Stomach (tissue), 9 donors: ENCODE measurements around the gene NCAPH2. TPM values are rescaled to one million over a fixed set of nuclear protein-coding genes. Genes with fewer than 3 reads are reported as not detected.

Source experiments
- DNase-seq, 2 donors: peaks; one replicate each; pipeline versions ENCODE4 v3.0.0 to v3.0.0-alpha.2; 2013 to 2019
- H3K27ac ChIP-seq, 5 donors: fragments of 200-600 bp in 4 of 5; sonication (generic) in 4 of 5; one replicate each; pipeline ENCODE4 v1.5.1; 2013 to 2019; ENCODE audit warnings: mild to moderate bottlenecking in 1 of 5, moderate library complexity in 1 of 5
- H3K27me3 ChIP-seq, 3 donors: fragments of 200-600 bp; sonication (generic); one replicate each; pipeline ENCODE4 v1.5.1; 2017 to 2019; ENCODE audit warnings: mixed run types in 1 of 3
- H3K36me3 ChIP-seq, 4 donors: fragments of 200-600 bp; sonication (generic); 1 replicate in 3 of 4; 2 replicates in 1 of 4; pipeline ENCODE4 v1.5.1; 2016 to 2019
- H3K4me1 ChIP-seq, 4 donors: fragments of 200-600 bp; sonication (generic); one replicate each; pipeline ENCODE4 v1.5.1; 2016 to 2019
- H3K4me3 ChIP-seq, 4 donors: fragments of 200-600 bp; sonication (generic) in 3 of 4; one replicate each; pipeline ENCODE4 v1.5.1; 2016 to 2019; ENCODE audit warnings: mild to moderate bottlenecking in 1 of 4
- H3K9me3 ChIP-seq, 4 donors: fragments of 200-600 bp; sonication (generic); one replicate each; pipeline ENCODE4 v1.5.1; 2016 to 2019
- EP300 ChIP-seq: sonication (generic); formaldehyde crosslinking; IDR thresholded peaks from one replicate; pipeline ENCODE4 v1.6.1; 2017; ENCODE audit warnings: antibody characterized with exemption
- POLR2A ChIP-seq, 4 donors: fragments of 450-650 bp; IDR thresholded peaks; one replicate each; pipeline ENCODE4 v1.6.1; 2016; ENCODE audit warnings: antibody characterized with exemption in 4 of 4, control low read depth in 2 of 4, mild to moderate bottlenecking in 1 of 4, moderate library complexity in 1 of 4
- POLR2AphosphoS5 ChIP-seq, 3 donors: sonication (generic); formaldehyde crosslinking; IDR thresholded peaks; one replicate each; pipeline ENCODE4 v1.6.1; 2016; ENCODE audit warnings: antibody characterized with exemption in 3 of 3
- WGBS, 5 donors: extraction: QIAGEN DNeasy Blood & Tissue Kit in 3 of 5; methylation state at CpG; one replicate each; pipeline versions ENCODE4 v1.1.5 to v1.1.7; 2013 to 2018; 5-methylcytosine and 5-hydroxymethylcytosine counted together
- intact Hi-C: fragments of 100-400 bp; cut with DNase I; formaldehyde crosslinking; loops from one replicate; pipeline ENCODE4 v1.15.1; 2023; ENCODE audit warnings: low total_unique reads
- polyA plus RNA-seq, 3 donors: library from polyadenylated mRNA; stranded (reverse); fragments of 200-250 nt; gene quantifications; one replicate each; pipeline ENCODE4 v1.2.3, GENCODE V29; 2013
- total RNA-seq, 5 donors: library from RNA; depleted of rRNA; stranded (reverse); fragments of >200 nt; gene quantifications; one replicate each; pipeline versions ENCODE4 v1.1.0 to v1.2.3, GENCODE V29; 2014 to 2016
- TF ChIP-seq, protein P1 (sequence below), 7 experiments: fragments of 450-650 bp in 4 of 7; fragments of 200-600 bp in 3 of 7; sonication (generic) in 3 of 7; IDR thresholded peaks; one replicate each; pipeline ENCODE4 v1.5.1; 2016 to 2019; ENCODE audit warnings: antibody characterized with exemption in 7 of 7, control low read depth in 2 of 7, mild to moderate bottlenecking in 1 of 7
- donor health status: healthy with polysubstance abuse.
- donor health status: Bipolar disorder and iron deficiency.
- donor health status: healthy.

NCAPH2 gene
- total and polyA plus RNA-seq, 8 donors, result 12.9 to 47.9 (median 30.4) TPM

DNA sequence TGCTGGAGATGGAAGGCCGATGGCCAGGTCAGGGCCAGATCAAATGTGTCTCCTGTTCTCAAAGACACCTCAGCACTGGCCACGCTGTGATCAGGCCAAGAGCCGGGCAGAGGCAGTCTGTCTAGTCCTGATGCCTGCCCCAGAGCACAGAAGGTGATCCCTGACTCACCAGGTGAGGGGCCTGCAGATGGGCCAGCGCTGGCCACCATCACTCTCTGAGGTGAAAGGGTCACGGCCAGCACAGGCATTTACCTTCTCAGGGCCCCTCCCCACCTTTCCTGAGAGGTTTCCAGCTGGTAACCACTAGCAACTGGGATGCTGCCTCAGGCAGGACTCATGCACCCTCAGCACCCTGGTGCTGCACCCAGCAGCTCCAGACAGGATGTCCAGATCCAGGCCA is 36.1 kb upstream of the NCAPH2 start:
- H3K4me1 ChIP-seq, result peaks cover 56 to 74% (median 62%) of the 10 kb centered on the region in 4 donors
- no peak for TF ChIP-seq POLR2A (IDR thresholded peaks at IDR 0.05)
- TF ChIP-seq, protein P1, sequence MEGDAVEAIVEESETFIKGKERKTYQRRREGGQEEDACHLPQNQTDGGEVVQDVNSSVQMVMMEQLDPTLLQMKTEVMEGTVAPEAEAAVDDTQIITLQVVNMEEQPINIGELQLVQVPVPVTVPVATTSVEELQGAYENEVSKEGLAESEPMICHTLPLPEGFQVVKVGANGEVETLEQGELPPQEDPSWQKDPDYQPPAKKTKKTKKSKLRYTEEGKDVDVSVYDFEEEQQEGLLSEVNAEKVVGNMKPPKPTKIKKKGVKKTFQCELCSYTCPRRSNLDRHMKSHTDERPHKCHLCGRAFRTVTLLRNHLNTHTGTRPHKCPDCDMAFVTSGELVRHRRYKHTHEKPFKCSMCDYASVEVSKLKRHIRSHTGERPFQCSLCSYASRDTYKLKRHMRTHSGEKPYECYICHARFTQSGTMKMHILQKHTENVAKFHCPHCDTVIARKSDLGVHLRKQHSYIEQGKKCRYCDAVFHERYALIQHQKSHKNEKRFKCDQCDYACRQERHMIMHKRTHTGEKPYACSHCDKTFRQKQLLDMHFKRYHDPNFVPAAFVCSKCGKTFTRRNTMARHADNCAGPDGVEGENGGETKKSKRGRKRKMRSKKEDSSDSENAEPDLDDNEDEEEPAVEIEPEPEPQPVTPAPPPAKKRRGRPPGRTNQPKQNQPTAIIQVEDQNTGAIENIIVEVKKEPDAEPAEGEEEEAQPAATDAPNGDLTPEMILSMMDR (IDR thresholded peaks at IDR 0.05), result no peak
- TF ChIP-seq EP300, result no peak
- TF ChIP-seq POLR2AphosphoS5 (IDR thresholded peaks at IDR 0.05), result no peak
- DNase-seq, result no peak
- peak overlapping the region in 1 of 5 donors; percentile 81 for H3K27ac ChIP-seq
- peaks cover 10 to 15% (median 14%) of the 10 kb centered on the region in 4 donors for H3K36me3 ChIP-seq
- peak overlapping the region in 1 of 4 donors; percentile 4 for H3K4me3 ChIP-seq
- intact Hi-C loops, result no loop called here
- H3K27me3 ChIP-seq, result no peaks in the 10 kb centered on the region
- WGBS, 5 donors, result 67 to 86% (median 81%) methylated on average over 4 to 5 of the region's 5 CpGs
- H3K9me3 ChIP-seq, result no peaks in the 10 kb centered on the region

DNA sequence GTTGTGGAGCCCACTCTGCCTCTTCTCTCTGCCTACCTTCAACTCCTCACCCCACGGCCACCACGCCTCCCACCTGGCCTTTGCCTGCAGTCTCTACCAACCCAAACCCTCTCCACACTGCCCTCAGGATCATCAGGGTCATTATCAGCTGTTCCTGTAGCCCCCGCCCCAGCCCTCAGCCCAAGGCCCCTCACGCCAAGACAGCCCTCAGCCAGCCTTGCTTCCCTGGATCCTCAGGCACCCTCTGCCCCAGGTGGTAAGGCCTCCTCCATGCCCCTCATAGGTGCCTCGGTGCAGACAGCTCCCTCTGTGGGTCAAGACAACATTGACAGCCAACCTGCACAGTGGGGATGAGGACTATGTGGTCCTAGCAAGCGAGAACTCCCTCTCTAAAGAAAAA is 34.9 kb upstream of the NCAPH2 start:
- DNase-seq, result no peak
- peaks cover 56 to 71% (median 62%) of the 10 kb centered on the region in 4 donors for H3K4me1 ChIP-seq
- no peak overlapping the region for H3K27ac ChIP-seq
- H3K27me3 ChIP-seq, result no peaks in the 10 kb centered on the region
- H3K36me3 ChIP-seq, result peaks cover 0 to 4% (median 3%) of the 10 kb centered on the region in 4 donors
- TF ChIP-seq POLR2A (IDR thresholded peaks at IDR 0.05), result no peak
- TF ChIP-seq, protein P1 (IDR thresholded peaks at IDR 0.05), result peak in 1 of 7 experiments; percentile 13
- peak overlapping the region; percentile 83 to 99 (median 98) for H3K4me3 ChIP-seq
- WGBS, 5 donors, result 63 to 79% (median 74%) methylated on average over 6 of the region's 6 CpGs
- intact Hi-C loops, result no loop called here
- no peaks in the 10 kb centered on the region for H3K9me3 ChIP-seq

DNA sequence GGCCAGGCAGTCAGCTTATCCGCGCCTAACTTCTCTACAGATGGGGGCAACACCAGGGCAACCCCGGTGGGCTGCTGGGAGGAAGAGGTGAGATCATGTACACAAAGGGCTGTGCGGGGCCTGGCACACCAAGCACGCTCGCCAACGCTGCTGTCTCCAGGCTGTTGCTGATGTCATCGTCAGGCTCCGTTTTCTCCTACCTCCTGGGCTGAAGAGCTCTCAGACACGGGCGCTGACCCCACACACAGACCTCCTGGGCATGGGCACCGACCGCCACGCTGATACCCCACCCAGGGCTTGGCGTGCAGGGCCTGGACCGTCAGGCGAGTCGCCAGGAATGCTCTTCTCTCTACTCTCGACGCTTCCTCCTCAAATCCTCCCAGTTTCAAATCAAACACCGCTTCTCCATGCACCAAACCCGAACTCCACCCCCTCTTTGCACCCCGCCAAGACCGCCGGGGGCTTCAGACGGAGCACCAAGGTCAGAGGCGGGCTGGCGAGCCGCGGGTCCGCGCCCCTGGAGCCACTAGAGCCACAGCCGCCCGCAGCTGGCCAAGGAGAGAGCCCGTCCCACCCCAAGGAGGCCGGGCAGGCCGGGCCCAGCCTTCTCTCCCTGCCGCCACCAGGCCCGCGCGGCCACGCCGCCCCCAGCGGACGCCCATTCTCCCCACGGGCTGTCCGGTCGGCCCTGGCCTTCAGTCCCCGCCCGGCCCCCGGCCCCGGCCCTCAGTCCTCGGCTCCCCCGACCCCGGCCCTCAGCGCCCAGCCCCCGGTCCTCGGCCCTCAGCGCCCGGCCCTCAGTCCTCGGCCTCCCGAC is 34.0 kb upstream of the NCAPH2 start:
- DNase-seq, result peak; percentile 49 to 75
- peak overlapping the region; percentile 83 to 99 (median 98) for H3K4me3 ChIP-seq
- H3K27me3 ChIP-seq, result peaks cover 0 to 6% (median 0%) of the 10 kb centered on the region in 3 donors
- intact Hi-C loops, result no loop called here
- no peaks in the 10 kb centered on the region for H3K9me3 ChIP-seq
- peak overlapping the region; percentile 80 to 93 (median 87) for H3K27ac ChIP-seq
- WGBS, 5 donors, result 2 to 3% (median 2%) methylated on average over 34 to 62 of the region's 62 CpGs
- TF ChIP-seq, protein P1 (IDR thresholded peaks at IDR 0.05), result no peak
- peaks cover 54 to 62% (median 59%) of the 10 kb centered on the region in 4 donors for H3K4me1 ChIP-seq
- no peaks in the 10 kb centered on the region for H3K36me3 ChIP-seq

DNA sequence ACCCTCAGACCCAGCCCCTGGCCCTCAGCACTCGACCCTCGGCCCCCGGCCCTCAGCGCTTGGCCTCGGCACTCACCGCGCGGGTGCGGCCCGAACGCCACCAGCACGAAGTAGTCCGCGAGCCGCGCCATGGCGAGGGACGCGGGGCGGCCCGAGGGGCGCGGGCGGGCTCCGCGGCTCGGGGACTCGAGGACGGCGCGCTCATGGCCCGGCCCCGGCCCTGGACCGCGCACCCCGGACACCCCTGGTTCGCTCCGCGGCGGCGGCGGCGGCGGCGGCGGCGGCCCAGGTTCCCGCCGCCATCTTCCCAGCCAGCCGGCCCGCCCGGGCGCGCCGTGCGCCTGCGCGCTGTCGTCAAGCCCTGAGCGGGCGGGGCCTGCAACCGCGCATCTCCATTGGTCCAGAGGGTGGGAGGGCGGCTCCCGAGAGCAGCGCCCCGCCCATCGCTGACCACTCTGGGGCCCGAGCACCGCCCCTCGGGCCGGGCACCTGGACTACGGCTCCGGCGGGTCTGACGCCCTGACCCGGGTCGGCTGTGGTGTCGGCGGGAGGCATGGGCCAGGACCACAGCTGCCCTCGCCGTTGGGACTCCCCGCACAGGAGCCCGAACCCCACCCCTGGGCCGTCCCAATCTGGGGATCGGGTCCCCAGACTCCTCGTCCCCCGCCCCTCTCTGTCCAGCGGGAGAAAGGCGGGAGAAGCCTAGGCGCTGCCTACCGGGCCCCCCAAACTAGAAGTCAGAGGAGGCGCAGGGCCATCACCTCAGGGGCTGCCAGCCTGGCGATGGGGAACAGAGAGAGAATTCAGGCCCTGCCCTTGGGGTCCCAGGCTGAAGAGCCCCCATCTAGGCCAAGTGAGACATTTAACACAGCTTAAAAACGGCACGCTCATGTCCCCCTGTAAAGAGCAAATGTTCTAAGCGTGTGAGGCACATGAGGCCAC is 33.0 kb upstream of the NCAPH2 start, which contains the start of gene SBF1:
SBF1 (minus strand) TSS at position 326 of the 942 bp plus-strand sequence; CDS start at position 131, 195 bp downstream.
- Histone ChIP-seq H3K4me3 (peak within 1 kb of the TSS; percentile 83 to 99 (median 98)), H3K27me3 (peaks cover 0 to 15% (median 0%) of the 10 kb centered on the region in 3 donors), H3K4me1 (peaks cover 44 to 52% (median 50%) of the 10 kb centered on the region in 4 donors), H3K9me3 (no peaks in the 10 kb centered on the region), H3K27ac (peak within 1 kb of the TSS; percentile 81 to 93 (median 87)), H3K36me3 (no peaks in the 10 kb centered on the region)
- DNase-seq, result peak; percentile 96 to 98
- intact Hi-C loops, result no loop called here
- WGBS, 5 donors, result 1 to 4% (median 2%) methylated on average over 32 to 97 of the region's 97 CpGs
- peak; percentile 26 to 72 (median 42) for TF ChIP-seq POLR2AphosphoS5 (IDR thresholded peaks at IDR 0.05)
- TF ChIP-seq EP300, result no peak
